B cell (primary cell): ENCODE results near the gene GLTP.

Experiments used
- EZH2 ChIP-seq: IDR thresholded peaks from 2 replicates; pipeline ENCODE4 v1.6.1; 2012; ENCODE audit warnings: borderline replicate concordance, low read depth, mild to moderate bottlenecking, moderate library complexity, low read length; ENCODE audit not compliant: insufficient read depth, poor library complexity, severe bottlenecking
- TF ChIP-seq, protein P1 (sequence below): fragments of 200-600 bp; IDR thresholded peaks from one replicate; pipeline ENCODE4 v1.8.0; 2022; ENCODE audit warnings: antibody characterized with exemption, mild to moderate bottlenecking

DNA sequence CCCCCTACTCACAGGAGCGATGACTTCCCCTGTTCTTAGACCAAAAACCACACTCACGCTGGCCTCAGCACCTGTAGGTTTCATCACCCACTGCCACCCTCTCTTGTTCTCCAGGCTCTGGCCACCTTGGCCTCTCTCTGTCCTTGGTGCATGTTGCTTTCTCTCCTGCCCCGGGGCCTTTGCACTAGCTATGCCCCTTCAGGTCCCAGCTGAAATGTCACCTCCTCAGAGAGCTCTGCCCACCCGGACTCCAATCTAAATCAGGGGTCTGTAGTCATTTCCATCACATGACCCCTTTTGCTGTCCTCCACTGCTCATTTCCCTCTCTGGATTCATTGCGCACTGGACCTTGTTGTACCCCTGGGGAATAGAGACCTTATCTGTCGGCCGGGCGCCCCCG lies 39.0 kb downstream of the GLTP start:
- TF ChIP-seq, protein P1, sequence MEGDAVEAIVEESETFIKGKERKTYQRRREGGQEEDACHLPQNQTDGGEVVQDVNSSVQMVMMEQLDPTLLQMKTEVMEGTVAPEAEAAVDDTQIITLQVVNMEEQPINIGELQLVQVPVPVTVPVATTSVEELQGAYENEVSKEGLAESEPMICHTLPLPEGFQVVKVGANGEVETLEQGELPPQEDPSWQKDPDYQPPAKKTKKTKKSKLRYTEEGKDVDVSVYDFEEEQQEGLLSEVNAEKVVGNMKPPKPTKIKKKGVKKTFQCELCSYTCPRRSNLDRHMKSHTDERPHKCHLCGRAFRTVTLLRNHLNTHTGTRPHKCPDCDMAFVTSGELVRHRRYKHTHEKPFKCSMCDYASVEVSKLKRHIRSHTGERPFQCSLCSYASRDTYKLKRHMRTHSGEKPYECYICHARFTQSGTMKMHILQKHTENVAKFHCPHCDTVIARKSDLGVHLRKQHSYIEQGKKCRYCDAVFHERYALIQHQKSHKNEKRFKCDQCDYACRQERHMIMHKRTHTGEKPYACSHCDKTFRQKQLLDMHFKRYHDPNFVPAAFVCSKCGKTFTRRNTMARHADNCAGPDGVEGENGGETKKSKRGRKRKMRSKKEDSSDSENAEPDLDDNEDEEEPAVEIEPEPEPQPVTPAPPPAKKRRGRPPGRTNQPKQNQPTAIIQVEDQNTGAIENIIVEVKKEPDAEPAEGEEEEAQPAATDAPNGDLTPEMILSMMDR, result no peak
- TF ChIP-seq EZH2, result no peak
